Measurements from ENCODE around the gene ZNF786.

The ZNF786 gene

DNA sequence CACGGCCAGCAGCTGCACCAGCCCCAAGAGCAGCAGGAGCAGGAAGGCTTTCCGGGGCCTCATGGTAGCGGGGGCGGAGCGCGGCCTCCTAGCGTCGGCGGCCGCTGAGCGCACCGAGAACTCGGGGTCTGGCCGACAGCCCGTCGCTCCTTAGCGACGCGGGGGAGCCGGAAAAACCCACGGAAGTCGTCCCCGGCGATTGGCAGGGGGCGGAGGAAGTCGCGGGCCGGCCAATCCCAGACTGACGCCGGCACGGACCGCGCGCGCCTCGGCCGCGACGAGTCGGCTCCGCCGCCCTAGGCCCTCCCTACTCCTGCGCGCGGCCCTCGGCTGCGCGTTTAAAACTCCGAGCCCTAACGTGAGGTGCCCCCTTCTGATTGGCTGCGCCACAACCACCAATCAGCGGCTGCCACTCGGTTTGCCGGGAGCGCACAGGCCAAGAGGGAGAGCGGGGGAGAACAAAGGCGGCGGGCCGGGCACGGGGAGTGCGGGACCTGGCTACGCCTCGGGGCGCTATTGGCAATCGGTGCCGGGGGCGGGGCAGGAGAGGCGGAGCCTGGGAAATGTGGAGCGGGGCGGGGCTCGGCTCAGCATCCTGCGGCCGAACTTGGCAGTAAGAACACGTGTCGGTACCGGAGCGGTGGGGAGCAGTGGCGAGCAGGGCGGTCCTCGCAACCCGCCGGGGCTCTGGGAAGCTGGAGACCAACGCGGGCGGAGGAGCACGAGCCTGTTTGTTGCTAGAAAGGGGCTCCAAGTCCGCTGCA lies 62.0 kb downstream of the ZNF786 start, which contains the start of gene PDIA4:
Gene PDIA4, minus strand, starts transcription at position 160 of the 764 bp plus-strand sequence. Its CDS starts 97 bp downstream, at position 63.
- peak; percentile 99 for DNase-seq (ENCODE audit: low spot score)

DNA sequence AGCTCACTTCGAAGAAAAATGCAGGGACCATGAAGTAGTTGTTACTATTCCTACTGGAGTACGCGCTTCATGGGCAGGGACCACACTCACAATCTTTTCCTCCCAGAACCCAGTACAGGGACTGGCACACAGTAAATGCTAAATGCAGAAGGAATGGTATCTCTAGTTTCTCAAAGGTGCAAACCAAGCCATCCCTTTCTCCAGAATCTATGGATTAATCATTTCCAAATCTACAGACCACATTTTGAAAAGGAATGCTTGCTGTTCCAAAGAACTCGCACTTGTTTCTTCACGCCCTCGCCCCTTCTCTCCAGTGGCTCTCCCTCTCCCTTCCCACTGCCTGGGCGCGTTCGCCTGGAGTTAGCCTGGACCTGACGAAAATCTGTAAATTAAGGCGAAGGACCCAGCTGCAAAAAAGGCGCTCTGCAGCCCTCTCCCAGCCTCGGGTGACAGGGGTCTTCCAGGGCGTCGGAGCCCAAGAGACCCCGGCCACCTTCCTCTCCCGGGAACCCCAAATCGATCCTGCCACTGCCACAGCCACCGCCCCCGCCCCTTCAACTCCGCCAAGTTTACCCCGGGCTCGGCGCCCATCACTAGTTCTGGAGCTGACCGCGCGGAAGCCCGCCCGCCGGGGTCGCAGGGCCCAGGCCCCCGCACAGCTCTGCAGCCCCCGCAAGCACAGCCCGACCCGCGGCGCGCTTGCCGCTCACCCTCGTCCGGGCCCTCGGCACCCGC lies 62.7 kb downstream of the ZNF786 start:
- peak; percentile 25 for DNase-seq (ENCODE audit: low spot score)

DNA sequence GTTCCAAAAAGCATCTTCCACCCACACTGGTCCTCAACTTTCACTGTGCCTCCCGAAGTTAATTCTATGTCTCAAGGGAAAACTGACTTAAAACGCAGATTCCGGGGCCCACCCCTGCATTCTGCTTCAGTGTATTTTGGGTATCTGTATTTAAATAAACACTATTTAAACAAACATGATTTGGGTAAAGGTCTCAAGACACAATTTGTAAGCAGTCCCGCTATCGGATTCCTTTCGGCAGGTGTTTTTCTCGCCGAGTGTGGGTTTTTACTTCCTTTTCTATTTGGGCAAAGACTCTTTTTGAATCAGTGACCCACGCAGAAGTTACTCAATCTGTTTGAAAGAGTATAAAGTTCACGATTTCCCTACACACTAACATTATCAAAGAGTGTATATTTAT lies 63.5 kb downstream of the ZNF786 start:
- no peak for DNase-seq (ENCODE audit: low spot score)

DNA sequence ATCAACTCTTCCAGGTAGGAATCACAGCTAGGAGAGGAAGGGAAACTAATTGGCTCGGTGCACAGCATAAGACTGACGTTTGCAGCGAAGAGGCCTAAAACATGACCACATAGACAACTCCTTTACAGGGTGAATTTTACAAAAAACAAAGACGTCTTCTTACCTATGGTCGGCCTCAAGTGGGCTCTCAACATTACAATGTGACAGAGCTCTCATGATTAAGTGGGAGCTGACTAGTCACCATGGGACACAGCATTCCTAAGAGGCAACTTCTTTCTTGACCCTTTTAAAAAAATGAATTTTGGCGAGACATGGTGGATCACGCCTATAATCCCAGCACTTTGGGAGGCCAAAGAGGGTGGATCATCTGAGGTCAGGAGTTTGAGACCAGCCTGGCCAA lies 66.9 kb downstream of the ZNF786 start:
- no peak for DNase-seq (ENCODE audit: low spot score)

DNA sequence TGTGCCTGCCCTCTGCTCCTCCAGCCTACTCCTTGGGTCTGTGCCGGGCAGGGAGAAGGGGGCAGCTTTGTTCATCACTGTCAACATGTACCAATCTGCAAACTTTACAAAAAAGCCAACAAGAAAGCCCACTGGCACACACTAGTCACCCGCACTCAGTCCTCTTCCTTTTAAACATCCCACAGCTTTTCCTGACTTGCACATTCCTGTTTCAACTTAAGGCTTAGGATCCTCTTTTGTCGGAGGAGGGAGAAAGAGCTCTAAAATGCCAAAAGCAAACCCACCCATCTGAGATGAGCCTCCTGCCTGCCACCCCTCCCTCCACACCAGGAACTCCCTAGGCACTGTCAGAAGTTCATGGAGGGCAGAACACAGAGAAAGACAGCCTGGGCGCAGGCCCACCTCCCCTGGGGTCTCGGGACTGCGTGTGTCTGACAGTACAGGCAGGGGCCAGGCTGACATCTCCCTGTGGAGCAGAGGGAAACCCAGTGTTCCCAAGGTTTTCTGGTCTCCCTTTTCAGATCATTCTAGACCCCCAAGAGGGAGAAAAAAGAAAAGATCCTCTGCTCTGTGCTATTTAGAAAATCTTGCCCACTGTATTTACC lies 67.7 kb downstream of the ZNF786 start:
- no peak for DNase-seq (ENCODE audit: low spot score)

DNA sequence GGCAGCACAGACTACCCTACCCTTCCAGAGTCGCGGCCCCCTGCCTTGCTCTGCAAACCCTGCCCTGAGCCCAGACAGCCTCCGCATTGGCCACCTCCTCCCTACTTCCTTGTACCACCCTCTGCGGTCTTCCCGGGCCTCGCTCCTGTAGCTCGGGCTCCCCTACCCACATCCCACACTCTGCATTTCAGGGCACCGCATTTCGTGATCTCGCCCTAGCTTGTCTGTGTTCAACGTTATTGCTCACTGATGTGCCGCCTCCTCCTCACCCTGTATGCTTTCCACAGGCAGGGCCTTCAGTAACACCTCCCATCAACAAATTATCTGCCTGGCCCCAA lies 68.8 kb downstream of the ZNF786 start:
- DNase-seq (ENCODE audit: low spot score) = no peak

DNA sequence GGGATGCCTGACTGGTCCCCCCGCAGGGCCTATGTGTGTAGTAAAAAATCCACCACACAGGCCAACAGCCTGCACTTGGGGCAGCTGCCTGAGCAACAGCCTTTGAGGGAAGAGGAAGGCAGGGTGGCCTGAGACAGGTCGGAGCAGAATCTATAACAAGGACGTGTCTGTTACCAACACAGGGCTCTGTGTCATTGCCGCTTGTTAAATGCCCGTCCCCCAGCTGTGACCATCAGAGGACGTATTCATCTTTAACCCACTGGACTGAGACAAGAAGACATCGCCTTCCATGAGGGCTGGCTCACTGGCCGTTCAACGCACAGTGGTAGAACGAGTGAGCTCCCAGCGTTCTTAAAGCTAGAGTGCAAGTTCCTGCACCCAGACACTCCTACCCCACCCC lies 70.0 kb downstream of the ZNF786 start:
- peak; percentile 88 for DNase-seq (ENCODE audit: low spot score)
